NCI-H1930 (cell line): ENCODE measurements around the gene IQGAP2.
"Not testable (repeated sequence)": the region's sequence is repeated elsewhere in the genome, so short reads cannot be mapped to it uniquely, and the experiment has no call there.

Source experiments
- DNase-seq, 2 experiments: peaks; one replicate each; lab custom pipeline; 2025; lab: John Stamatoyannopoulos, UW

The IQGAP2 gene

GRCh38 chr5:76657683-76658311, 254.7 kb downstream of the IQGAP2 start:
- DNase-seq, result no peak

- no peak for DNase-seq
Measured at GRCh38 chr5:76660360-76660759, 257.3 kb downstream of the IQGAP2 start.

DNA sequence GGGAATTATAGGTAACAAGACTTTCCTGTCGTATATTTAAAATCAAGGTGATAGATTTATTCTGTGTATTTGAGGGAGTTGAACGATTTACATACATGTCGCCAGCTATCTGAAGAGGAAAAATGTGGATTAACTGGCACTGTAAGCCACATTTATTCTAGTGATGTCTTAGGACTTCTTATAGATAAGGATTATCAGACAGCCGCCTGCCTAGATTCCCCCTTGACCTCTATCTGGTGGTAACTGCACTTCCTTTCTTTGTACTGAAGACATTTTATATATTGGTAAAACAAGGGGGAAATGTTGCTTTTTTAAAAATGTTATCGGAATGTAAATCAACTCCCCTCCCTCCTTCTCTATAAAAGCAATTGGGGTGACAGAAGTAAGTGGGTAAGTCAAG, 259.4 kb downstream of the IQGAP2 start:
- DNase-seq, result no peak

GRCh38 chr5:76663573-76663972, 260.5 kb downstream of the IQGAP2 start:
- DNase-seq, result no peak

DNA sequence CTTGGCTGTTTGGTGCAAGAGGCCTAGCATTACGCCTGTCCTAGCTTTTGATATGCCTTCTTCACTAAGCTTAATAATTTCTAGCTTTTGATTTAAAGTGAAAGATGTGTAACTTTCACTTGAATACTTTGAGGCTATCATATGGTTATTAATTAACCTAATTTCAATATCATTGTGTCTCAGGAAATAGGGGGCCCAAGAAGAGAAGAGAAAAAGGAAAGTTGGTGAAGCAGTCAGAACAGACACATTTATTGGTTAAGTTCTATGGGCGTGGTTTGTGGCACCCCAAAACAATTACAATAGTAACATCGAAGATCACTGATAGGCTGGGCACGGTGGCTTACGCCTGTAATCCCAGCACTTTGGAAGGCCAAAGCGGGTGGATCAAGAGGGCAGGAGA, 261.0 kb downstream of the IQGAP2 start:
- DNase-seq, result no peak

GRCh38 chr5:76667495-76667894, 264.4 kb downstream of the IQGAP2 start:
- DNase-seq, result no peak

- DNase-seq, result no peak
Measured at GRCh38 chr5:76669245-76669644, 266.2 kb downstream of the IQGAP2 start.

- DNase-seq, result no peak
Measured at GRCh38 chr5:76670508-76670907, 267.4 kb downstream of the IQGAP2 start.

GRCh38 chr5:76672242-76672641, 269.2 kb downstream of the IQGAP2 start:
- DNase-seq, result no peak

GRCh38 chr5:76673125-76673524, 270.0 kb downstream of the IQGAP2 start:
- no peak for DNase-seq

DNA sequence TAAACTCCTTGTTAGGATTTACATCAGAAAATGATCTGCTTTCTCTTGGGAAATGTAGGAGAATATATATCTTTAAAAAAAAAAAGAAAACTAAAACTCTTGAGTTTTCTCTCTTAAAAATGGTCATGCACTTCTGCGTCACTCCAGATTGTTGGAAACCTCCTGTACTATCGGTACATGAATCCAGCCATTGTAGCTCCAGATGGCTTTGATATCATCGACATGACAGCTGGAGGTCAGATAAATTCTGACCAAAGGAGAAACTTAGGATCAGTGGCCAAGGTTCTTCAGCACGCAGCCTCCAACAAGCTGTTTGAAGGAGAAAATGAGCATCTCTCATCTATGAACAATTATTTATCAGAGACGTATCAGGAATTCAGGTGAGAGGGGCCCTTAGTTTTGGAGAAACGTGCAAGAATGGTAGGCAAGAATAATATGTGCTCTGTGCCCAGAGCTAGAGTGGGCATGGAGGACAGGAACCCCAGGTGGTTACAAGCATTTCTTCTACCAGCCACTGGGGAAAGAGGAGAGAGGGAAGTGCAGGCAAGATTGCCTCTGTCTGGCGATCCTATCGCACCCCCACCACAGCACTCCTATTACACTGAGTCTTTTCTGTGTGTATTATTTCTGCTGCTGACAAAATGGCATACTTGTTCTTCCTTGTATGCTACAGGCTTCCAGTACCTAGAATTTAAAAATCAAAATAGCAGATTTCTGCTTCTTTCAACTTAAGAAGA, 271.4 kb downstream of the IQGAP2 start:
- DNase-seq, result no peak

DNA sequence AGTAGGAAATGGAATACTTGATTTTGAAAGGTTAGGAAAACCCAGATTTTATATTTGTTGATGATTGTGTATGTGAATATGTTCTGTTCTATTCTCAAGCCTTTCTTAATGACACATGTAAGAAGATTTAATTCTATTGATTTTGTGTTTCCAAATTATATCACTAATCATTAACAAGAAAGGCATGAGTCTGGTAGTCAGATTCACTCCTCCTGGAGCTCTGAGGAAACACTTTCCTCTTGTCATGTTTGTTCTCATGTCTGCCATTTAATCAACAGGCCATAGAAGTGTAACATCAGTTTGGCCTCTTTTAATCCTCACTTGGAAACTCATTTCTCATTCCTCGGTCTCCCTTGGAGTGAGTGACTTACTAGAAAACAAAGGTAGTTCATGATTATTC, 272.3 kb downstream of the IQGAP2 start:
- DNase-seq, result no peak

DNA sequence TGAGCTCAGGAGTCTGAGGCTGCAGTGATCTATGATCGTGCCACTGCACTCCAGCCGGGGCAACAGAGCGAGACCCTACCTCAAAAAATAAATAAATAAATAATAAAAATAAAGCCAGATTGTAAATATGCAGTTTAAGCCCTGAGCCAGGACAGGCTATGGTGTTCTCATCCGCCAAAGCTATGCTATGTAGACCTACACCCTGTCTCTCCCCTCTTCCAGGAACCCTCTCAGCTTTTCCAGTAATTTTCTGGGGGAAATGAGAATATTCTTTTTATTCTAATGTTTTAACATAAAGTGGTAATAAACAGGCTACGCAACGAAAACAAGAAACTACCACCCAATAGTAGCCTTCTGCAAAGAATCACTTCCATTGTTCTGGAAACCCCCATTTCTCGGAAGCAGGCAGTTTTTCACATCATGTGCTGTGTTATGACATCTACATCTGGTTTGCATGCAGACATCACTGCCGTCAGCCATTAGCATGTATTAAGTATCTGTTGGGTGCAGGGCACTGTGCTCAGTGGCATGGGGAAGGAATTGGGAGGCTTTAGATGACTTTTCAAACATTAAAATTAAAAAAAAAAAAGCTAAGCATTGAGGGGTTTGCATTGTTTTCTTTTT, 274.9 kb downstream of the IQGAP2 start:
- DNase-seq, result no peak

- no peak for DNase-seq
Measured at GRCh38 chr5:76679231-76679630, 276.1 kb downstream of the IQGAP2 start.

DNA sequence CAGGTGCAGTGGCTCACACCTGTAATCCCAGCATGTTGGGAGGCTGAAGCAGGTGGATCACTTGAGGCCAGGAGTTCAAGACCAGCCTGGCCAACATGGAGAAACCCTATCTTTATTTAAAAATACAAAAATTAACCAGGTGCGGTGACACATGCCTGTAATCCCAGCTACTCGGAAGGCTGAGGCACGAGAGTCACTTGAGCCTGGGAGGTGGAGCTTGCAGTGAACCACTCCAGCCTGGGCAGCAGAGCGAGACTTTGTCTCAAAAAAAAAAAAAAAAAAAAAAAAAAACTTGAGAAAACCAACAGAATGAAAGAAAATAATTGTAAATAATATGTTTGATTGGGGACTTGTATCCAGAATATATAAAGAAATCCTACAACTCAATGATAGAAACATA, 277.7 kb downstream of the IQGAP2 start:
- not testable (repeated sequence) for DNase-seq

GRCh38 chr5:76681287-76681686, 278.2 kb downstream of the IQGAP2 start:
- no peak for DNase-seq

GRCh38 chr5:76682387-76682786, 279.3 kb downstream of the IQGAP2 start:
- DNase-seq, result no peak

DNA sequence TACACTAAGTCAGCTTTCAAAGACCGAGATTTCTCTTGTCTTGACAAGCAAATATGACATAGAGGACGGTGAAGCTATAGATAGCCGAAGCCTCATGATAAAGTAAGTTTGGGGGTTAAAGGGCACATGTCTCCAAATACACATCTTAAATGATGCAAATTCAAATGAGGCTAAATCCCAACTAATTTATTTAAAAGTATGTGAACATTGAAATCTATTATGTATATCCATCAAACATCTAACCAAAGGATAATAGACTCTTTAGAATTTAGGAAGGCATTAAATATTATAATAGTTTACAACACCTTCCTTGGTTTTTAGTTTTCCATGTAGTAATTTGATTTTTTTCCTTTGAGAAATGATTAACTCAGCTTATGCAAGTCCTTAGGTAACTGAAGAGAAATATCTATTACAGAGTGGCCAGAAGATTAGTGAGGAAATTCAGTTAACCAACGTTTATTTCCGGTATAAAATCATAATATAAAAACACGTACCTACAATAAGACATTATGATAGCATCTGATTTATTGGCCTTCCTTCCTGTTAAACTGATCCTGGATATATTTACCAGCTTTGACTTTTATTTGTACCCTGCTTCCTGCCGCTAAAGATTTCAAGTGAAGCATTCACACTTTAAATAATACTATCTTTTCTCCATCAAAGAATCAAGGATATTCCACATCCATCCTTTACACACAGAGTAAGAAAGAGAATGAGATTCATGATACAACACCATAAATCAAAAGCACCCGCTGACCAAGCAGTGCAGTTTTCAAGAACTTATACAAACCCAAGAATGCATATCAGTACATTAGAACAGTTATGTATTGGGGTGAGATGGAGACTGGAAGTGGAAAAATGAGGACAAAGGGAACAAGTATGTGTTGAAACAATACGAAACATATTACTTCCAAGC, 281.0 kb downstream of the IQGAP2 start:
- no peak for DNase-seq

DNA sequence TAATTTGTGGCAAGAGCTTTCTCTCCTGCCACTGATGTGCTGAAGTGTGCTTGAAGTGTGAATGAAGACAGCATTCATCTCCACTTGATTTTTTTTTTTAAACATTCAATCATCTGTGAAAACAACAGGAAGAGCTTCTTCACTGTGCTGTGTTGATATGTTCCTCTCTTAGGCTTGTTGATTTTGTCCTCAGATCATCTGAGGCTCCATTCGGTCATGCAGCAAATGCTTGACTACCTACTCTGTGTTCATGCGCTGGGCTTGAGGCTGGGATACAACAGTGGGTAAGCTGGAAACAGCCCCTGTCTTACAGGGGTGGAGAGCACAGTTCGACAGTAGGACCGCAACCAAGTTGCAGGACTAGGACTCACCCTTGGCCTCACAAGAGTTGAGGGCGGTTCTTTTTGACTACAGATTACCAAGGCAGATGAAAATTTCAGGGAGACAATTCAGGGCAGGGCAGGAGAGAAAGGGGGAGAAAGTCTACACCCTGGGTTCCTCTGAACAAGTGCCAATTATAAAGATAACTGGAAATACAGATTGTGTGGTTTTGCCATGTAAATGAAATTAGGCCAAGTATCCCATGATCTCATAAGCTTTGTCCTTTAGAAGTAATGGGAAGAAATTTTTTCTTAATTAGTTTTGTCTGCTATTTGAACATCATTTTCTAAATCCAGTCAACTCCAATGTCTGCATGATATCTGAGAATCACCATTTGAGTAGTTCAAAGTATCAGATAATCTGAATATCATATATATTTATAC, 281.9 kb downstream of the IQGAP2 start:
- DNase-seq, result no peak

DNA sequence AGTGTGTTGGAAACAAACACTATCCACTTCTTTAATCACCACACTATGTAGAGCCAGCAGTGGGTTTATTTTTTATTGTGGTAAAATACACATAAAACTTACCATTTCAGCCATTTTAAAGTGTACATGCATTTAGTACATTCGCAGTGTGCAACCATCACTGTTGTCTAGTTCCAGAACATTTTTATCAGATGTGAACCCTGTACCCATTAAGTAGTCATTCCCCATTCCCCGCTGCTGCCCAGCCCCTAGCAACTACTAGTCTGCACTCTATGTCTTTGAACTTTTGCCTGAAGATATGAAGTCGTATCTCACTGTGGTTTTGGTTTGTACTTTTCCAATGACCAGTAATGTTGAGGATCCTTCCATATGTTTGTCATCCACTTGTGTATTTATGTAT, 282.6 kb downstream of the IQGAP2 start:
- no peak for DNase-seq

DNA sequence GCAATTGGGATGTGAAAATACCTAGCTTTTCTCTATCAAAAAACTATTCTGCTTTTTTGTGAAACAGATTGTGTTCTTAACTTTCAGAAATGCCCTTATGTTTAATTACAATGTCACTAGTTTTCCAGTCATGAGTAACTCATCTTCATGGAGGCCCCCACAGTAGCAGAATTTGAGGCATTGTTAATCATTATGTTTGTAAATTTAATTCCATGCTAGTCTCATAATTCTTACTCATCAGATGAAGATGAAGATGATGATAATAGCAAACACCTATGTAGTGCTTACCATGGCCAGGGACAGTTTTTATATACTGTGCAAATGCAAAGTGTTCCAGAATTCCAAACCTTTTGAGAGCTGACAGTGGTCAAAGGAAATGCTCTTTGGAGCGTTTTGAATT, 285.1 kb downstream of the IQGAP2 start:
- no peak for DNase-seq

- no peak for DNase-seq
Measured at GRCh38 chr5:76688836-76689235, 285.8 kb downstream of the IQGAP2 start.
